Activated effector memory CD4-positive, alpha-beta T cell treated with Interleukin-2 at 50 U/mL for 16 hours (primary cell): ENCODE measurements around the gene ZDHHC22.

Experiments used
- DNase-seq: peaks from one replicate; pipeline ENCODE4 v3.0.0-alpha.2; 2020

ZDHHC22 gene

DNA sequence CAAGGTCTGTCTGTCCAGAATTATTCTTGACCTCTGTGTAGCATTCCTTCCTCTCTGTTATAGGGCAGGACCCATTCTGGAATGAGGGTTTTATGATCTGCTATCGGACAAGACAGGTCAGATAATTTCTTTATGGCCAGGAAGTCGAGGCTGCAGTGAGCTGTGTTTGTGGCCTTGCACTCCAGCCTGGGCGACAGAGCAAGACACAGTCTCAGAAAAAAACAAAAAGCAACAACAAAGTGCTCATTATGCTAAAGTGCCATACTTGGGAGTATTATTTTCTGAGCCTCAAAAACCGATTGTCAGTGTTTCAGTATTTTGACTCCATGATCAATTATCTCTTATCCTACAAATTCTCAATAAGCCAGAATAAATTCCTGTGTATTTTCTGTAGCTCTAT lies 39.4 kb downstream of the ZDHHC22 start:
- DNase-seq = no peak

DNA sequence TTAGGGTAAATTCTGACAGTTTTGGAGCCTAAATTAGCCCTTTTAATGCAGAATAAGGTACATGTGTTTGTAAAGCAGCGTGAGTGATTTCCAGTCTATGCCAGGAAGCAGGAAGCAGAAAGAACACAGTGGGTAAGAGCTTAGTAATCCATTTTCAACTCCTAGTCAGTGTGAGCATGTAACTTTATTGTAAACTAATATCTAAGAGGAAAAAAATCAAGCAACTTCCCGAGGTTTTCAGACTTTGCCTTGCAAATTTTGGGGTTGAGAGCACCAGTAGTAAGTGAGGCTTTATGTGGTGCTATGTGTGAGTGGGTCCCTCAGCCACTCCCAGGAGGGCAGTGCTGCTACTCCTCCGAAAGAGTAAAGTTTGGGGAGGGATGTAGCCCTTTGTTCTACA lies 40.6 kb downstream of the ZDHHC22 start:
- no peak for DNase-seq

DNA sequence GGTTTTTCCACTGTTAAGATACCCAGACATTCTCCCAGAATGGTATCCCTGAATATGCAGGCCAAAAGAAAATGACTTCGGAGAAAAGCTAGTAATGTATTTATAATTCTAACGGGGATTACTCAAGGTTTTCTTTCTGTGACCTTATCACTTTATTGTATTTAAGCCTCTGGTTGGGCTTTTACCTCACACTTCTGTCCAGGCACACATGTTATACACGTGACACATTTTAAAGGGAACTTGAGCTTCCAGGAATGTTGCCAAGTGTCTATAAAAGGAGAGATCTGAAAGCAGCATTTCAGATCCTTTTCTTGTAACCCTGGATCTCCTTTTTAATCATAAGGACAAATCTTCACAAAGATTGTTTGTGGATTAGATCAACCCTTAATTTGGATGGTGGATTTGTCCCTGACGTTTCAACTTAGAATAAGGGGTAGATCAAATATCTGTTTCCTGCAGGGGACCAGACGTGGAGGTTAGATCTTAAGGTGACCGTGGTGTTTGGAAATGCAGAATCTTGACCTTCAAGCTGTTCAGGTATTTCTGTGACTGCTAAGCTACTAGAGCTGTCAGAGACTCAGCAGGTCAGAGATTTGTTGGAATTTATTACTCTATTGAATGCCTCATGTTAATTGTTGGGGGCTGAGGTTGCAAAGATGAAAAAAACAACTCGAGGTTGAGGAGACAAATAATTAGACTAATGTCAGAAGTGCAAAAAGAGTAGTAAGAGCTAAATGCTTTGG lies 42.0 kb downstream of the ZDHHC22 start:
- DNase-seq = no peak

DNA sequence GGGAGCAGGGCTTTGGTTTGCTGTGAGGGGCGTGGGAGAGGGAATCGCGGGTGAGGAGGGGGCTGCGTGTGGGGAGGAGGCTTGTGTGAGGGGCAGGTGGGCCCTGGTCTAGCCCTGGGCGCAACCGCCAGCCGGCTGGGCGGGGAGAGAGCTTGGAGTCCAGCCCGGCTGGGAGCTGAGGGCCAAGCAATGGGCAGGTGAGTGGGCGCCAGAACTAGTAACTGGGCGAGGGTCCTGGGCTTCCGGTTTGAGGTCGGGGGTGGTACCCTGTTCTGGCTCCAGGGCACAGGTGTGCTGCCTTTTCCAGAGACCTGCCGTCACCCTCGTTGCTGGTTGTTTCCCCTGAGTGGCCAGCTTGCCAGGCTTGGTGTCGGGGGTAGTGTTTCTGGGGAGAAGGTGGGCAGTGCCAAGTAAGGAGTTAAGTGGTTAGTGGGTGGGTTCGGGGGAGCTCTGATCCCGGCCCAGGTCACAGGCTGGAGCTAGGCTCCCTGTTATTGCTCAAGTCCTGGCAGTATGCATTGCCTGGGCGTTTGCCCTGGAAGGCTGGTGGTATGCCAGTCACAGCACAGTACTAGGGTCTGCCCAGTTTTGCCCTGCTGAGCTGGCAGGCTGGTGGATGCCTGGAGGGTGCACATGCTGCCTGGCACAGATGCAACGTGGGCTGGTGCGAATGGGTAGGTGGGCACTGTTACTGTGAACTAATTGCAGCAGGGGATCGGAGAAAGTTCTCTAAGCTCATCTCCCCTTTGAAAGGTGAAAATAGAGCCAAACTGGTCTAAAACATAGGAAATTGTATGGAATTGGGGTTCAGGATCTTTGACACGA lies 42.9 kb downstream of the ZDHHC22 start:
- DNase-seq = peak; percentile 2

DNA sequence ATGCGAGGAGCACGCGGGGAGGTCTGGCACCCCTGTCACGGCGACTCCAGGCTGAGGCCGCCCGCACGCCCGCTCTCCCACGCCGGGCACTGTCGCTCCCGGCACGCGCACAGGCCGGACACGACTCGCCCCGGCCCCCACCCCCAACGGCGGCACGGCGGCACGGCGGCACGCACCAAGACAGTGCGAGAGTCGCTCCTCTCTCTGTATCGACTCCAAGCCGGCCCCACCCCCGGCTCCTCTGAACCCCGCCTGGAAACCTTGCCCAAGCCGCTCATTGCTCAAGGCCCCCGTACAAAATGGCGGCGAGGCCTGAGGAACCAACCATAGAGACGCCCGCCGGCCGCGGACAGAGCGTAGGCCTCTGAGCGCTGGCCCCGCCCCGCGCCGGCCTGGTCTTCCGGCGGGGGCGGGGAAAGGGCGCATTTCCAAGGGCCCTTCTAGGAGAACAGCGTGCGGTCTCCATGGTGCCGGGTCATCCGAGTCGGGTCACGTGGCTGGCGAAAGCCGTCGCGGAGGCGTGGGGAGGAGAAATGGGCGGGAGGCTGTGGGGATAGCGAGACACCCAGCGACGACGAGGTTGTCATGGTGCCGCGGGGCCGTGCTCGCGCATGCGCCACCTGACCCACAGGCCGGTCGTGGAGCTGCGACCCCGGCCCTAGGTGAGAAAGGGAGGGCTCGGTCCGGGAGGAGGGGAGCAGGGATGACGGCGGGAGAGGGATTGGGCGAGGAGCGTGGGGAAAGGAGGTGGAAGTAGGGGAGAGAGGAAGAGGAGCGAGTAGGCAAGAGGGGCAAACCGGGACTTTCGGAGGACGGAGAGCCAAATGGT lies 43.7 kb downstream of the ZDHHC22 start, which contains the start of gene CIPC:
Gene CIPC, plus strand, starts transcription at position 559 of the 829 bp plus-strand sequence. CDS start 7,451 bp downstream, outside the sequence.
- DNase-seq = peak; percentile 99

DNA sequence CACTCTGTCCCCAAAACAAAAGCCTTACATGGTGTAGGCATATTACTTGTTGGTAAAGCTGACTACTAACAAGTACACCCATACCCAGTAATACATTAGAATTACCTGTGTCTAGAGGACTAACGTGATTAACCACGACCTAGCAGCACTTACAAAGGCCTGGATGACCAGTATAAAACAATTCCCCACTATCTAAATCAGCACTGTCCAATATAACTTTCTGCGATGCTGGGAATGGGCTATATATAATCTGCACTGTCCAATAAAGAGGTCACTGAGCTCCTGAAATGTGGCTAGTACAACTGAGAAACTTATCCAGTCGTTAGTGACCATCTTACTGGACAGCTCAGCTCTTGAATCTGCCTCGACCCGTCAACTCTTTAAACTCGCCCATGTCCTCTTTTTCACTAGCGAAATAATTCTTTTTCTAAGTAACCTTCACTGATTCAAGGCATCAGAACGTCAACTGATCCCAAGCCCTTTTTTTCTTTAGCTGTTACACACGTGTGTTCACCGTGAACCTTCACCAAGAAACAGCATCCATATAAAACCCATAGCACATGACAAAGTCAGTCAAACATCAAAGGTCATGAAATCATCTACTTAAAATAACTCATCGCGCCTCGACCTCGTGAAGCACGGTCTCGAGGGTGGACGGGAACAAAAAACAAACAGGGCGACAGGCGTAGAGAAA lies 44.4 kb downstream of the ZDHHC22 start:
- no peak for DNase-seq

DNA sequence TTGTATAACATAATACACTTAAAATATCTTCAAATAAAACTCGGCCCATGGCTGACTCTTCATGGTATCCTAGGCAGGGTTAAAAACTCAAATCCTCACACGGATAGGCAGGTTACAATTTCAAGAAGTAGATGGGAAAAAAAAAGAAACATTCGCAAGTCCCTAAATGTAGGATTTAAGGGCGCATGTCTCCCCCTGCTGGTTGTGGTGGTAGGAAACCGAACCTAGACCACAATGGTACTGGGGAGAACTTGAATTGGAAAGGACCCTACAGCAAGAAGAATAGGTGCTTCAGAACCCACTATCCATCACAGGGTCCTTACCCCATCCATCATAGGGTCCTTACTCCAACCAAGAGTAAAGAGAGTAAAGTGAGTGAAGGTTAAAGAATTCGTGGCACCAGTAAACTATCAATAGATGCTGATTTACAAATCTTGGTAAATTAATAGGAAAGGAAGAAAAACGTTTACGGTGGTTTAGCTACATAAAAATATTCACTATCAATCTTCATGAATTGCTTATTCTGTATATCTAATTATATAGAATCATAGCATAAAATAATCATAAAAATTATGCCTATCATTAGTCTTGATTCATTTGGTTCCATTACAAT lies 46.8 kb downstream of the ZDHHC22 start:
- DNase-seq = peak; percentile 62

DNA sequence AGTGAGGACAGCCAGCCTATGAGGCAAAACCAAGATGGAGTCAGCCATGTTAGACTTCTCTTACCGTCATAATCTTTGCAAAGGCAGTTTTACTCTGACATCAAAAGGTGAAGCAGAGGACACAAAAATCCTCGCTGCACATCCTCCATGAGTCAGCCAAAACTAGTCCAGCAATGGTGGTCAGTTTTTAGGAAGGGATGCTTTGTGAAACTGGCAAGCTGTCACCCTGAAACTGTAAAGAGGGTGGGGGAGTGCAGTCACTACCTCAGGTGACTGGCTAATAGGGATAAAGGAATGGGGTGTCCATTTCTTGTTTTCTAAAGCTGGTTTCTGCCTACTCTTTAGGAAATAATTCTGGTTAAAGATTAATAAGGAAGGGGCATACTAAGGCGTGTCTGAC lies 48.9 kb downstream of the ZDHHC22 start:
- no peak for DNase-seq

DNA sequence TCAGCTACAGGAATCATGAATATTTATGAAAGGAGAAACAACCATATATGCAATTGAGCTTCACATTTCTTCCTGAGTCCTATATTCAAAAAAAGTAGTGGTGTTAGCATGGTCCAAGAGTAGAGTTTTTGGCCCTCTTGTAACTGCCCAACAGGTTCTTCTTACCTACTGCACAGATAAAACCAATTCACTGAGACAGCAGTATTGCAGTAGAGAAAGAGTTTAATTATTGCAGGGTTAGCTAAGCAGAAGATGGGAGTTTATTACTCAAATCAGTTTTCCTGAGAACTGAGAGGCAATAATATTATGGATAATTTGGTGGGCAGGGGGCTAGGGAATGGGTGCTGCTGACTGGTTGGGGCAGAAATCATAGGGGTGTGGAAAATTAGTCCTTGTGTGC lies 50.1 kb downstream of the ZDHHC22 start:
- DNase-seq = no peak

DNA sequence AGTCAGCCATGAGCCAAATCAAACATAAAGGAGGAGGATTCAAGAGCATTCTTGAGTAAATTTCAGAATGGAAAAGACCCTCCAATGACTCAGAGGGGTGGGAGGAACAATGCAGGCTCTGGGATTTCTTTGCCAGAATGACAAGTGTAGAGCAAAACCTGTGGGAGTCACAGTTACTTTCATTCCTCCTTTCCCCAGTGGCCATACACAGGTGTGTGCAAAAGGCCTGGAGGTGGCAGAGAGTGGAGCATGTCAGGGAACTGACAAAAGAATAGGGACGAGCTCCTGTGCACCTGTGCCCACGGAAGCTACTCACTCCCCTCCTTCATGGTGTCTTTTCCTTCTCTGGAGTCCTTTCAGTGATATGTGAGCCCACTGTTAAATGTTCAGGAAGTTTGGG lies 52.9 kb downstream of the ZDHHC22 start:
- no peak for DNase-seq

DNA sequence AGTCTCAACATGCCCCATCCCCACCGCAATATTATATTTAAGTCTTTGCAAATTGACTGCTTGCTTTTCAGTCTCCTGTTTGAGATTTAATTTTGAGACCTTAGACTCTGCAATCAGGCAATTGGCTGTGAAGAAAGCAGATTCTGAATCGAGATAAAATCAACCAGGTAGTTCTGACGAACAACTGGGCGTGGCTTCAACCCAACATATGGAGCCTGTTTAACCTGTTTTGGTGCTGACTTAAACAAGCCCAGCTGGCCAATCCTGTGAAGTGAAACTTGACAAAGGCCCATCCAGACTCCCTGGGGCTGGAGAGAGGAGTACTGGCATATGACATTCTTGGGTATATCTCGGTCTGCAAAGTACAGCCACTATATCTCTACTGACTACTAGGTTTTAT lies 53.4 kb downstream of the ZDHHC22 start:
- DNase-seq = no peak

DNA sequence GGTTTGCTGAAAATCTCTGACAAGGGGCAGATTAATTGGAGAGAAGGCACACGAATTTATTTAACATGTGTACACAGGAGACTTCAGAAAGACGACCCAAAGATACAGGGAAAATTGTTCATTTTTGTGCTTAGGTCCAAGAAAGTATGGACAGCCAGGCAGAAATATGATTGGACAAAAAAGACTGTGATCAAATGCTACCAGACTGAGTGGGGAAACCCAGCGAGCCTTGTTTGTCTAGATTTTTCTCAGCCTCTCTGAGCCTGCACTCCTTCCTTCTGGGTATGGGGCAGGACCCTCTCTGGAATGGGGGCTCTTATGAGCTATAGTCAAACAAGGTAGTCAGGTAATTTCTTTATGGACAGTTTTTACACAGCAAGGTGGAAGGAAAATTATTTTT lies 54.0 kb downstream of the ZDHHC22 start:
- DNase-seq = no peak

DNA sequence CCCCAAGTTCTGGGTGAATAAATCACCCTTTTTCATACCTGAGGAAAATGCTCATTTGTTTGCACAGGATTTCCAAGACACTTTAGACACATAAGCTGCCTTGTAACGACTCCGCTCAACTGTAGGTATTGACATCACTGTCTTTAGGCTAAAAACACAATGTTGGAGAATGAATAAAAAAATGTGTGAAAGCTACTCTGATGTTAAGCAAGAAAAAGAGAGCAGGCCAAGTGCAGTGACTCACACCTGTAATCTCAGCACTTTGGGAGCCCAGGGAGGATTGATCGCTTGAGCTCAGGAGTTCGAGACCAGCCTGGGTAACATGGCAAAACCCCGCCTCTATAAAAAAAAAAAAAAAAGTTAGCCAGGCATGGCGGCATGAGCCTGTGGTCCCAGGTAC lies 54.6 kb downstream of the ZDHHC22 start:
- no peak for DNase-seq

DNA sequence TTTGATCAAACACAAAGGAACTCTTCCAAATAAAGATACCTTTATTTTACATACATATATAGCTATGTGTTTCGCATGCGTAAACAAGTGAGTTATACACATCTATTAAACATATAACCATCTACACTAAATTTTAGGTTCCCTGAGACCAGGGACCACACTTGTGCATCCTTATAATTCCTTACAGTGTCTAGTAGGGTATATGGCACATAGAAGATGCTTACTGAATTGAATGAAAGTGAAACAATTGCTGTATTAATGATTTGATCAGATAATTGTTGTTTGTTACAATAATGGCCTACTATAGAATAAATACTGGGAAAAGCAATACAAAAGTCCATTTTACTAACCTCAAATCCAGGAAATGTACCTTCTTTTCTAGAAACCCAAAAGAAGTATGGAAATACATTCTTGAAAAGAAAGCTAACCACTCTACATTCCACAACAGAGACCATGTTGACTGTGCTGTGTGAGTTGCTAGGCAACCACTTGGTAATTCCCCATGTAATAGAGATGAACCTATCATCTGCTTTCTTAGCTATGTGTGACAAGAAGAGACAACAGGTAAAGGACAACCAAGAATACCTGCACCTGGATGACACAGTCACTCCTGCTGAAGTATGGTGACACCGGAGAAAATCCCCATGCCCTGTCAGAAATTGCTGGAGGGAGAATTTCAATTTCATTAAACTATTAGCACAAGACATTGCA lies 55.4 kb downstream of the ZDHHC22 start:
- no peak for DNase-seq

DNA sequence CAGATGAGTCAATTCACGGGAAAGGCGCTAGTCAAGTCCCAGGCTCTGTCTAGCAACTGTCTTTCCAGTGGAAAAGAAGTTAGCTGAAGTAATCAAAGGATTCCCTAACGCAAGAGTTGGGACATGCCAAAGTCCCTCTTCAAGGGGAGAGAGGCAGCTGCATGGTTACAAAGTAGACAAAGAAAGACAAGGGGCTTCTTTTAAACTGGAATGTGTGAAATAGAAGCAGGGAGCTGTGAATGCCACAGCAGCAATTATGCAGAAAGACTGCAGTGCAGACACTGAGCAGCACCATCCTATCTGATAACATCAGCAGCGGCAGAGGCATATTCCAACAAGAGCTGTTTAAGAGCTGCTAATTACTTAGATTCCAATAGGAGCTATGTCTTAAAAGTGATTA lies 56.1 kb downstream of the ZDHHC22 start:
- DNase-seq = no peak

DNA sequence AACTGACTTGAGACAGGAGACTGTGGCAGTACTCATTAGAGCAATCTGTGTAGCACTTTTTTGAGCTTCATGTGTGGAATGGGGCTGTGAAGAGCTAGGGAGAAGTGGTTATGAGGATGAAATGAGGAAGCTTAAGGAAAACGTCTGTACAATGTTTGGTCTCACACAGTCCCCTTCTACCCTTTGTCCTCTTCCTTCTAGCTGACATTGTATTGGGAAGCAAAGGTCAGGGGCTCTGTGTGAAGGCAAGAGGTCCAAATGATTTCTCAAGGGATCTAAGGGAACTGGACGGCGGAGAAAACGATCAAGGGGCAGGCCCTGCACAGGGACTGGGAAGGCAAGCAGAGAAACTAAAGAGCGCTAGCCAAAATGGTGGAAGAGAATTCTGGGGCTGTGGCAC lies 56.6 kb downstream of the ZDHHC22 start:
- no peak for DNase-seq

DNA sequence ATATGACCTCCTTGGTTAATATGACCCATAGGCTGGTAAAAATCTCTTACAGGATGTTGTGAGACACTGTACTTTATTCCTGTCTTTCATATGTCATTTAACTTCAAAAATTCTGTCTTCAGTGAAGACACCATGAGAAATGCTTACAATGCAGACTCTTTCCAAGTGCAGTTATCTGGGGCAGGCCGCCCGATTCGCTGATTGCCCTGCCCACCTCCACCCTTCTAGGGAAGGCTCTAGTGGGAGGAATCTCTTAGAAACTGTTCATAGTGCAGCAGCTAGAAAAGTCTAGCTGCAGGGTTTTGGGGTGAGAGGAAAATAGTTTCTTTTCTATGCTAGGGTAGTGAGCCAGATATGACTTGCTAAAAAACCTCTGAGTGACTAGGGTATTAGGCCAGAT lies 58.5 kb downstream of the ZDHHC22 start:
- no peak for DNase-seq

DNA sequence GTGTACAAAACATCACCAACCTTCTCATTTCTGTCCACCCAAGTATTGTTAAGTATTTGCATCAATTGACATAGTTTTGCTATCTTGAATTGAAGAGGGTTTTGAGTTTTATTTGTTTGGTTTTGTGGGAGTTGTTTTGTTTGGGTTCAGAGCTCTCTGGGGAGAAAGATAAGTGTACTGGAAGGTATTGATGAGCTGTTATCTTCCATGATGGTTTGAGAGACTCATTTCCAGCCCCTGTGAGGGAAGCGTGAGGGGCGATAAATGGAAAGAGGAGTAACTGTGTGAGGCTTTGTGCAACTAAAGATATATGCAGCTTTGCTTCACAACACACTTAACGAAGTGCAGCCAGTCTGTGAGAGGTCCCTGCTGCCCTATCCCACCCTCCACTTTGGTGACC lies 59.2 kb downstream of the ZDHHC22 start:
- no peak for DNase-seq
